Thyroid gland (tissue), 4 donors: Measurements from ENCODE around the gene GFRA4.

Experiments
- POLR2A ChIP-seq, 2 donors: fragments of 450-650 bp; IDR thresholded peaks; one replicate each; pipeline ENCODE4 v1.6.1; 2017; ENCODE audit warnings: antibody characterized with exemption in 2 of 2, mild to moderate bottlenecking in 2 of 2, moderate library complexity in 1 of 2
- TF ChIP-seq, protein P1 (sequence below), 6 experiments: fragments of 200-600 bp in 3 of 6; fragments of 450-650 bp in 3 of 6; sonication (generic) in 3 of 6; IDR thresholded peaks; one replicate each; pipeline ENCODE4 v1.5.1; 2016 to 2019; ENCODE audit warnings: antibody characterized with exemption in 6 of 6, mild to moderate bottlenecking in 2 of 6, inconsistent platforms in 1 of 6, moderate library complexity in 1 of 6

DNA sequence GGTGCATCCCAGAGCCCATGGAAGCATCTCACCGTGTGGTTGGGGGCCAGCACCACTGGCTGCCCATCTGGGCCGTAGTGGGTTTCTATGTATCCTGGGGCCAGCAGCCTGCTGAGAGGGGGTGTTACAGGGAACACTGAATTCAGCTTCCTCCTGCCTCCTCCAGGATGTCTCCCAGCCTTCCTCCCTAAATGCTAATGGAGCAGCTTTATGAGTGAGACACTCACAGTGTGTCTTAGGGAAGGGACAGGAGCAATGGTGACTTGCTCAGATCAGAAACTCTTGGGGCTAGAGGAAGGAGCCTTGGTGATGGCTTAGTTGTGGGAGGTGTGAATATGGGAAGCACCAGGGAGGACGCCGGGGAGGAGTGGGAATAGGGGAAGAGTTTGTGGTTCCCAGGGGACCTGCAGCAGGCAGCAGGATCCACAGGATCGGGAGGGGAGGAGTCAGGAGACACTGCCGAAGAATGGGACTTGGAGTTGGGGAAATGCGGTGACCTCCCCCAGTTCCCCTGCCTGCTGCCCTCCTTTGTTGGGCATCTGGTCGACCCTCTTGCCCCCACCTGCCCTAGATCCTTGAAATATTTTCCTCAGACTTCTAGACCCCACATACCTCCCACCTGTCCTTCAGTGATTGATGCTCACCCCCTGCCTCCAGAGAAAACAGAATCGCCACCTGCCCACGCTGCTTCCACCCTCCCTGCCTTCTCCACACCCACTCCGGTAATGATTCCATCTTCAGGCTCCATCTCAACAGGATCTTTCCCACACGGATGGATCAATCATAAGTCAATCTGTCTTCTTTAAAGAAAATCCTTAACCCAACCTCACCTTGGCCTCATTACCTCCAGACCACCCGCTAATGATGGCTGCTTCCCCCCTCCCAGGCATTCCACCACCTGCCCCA lies 12.0 kb upstream of the GFRA4 start:
- TF ChIP-seq, protein P1, sequence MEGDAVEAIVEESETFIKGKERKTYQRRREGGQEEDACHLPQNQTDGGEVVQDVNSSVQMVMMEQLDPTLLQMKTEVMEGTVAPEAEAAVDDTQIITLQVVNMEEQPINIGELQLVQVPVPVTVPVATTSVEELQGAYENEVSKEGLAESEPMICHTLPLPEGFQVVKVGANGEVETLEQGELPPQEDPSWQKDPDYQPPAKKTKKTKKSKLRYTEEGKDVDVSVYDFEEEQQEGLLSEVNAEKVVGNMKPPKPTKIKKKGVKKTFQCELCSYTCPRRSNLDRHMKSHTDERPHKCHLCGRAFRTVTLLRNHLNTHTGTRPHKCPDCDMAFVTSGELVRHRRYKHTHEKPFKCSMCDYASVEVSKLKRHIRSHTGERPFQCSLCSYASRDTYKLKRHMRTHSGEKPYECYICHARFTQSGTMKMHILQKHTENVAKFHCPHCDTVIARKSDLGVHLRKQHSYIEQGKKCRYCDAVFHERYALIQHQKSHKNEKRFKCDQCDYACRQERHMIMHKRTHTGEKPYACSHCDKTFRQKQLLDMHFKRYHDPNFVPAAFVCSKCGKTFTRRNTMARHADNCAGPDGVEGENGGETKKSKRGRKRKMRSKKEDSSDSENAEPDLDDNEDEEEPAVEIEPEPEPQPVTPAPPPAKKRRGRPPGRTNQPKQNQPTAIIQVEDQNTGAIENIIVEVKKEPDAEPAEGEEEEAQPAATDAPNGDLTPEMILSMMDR (IDR thresholded peaks at IDR 0.05): no peak
- TF ChIP-seq POLR2A (IDR thresholded peaks at IDR 0.05): no peak
